Fibroblast of lung (primary cell): Measurements from ENCODE around the gene ITGA7.

ENCODE experiments used
- EZH2 ChIP-seq: IDR thresholded peaks from 2 replicates; pipeline ENCODE4 v1.5.1; 2012; ENCODE audit warnings: low read length, control low read depth, mild to moderate bottlenecking; ENCODE audit errors: missing control alignments
- TF ChIP-seq, protein P1 (sequence below), 2 donors: IDR thresholded peaks in 1 of 2; conservative IDR thresholded peaks in 1 of 2; 1 replicate in 1 of 2; 2 replicates in 1 of 2; pipeline ENCODE4 v1.5.1; 2011 to 2012; ENCODE audit warnings: low read length in 2 of 2, control low read depth in 1 of 2, inconsistent platforms in 1 of 2, low read depth in 1 of 2, mild to moderate bottlenecking in 1 of 2

DNA sequence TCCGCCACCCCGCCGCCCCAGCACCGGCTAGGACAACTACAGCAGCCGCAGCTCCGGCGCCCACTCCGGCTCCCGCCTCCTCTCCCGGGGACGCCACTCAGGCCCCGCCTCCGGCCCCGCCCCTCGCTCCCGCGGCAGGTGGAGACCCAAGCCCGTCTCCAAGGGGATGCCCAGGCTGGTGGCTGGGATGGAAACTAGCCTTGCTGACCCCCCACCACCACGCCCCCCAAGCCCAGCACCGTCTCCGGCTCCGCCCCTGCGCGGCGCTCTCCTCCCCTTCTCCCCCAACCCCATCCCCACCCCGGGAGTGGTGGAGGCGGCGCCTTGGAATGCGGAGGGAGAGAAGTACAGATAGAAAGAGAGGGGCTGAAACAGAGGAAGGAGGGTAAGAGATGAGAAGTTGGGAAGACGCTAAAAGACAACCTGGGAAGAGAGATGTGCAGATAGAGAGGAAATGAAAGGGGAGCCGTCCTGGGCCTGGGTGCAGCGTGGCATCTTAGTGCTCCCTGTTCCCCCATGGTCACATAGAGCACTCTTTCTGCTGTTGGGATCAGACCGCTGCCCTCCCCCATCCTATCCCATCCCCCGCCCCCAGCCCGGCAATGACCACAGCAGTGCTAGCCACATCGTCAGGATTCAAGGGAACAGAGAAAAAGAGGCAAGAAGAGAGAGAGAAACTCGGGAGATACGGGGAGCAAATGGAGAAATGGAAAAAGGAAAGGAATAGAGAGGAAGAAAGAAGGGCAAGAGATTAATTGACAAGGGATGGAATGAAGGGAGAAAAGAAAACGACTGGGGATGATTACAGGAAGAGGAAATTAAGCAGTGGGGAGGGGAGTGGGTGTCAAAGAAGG lies at the start of gene ITGA7:
- TF ChIP-seq, protein P1, sequence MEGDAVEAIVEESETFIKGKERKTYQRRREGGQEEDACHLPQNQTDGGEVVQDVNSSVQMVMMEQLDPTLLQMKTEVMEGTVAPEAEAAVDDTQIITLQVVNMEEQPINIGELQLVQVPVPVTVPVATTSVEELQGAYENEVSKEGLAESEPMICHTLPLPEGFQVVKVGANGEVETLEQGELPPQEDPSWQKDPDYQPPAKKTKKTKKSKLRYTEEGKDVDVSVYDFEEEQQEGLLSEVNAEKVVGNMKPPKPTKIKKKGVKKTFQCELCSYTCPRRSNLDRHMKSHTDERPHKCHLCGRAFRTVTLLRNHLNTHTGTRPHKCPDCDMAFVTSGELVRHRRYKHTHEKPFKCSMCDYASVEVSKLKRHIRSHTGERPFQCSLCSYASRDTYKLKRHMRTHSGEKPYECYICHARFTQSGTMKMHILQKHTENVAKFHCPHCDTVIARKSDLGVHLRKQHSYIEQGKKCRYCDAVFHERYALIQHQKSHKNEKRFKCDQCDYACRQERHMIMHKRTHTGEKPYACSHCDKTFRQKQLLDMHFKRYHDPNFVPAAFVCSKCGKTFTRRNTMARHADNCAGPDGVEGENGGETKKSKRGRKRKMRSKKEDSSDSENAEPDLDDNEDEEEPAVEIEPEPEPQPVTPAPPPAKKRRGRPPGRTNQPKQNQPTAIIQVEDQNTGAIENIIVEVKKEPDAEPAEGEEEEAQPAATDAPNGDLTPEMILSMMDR (conservative IDR thresholded peaks at IDR 0.05 in 1 of 2, IDR thresholded peaks at IDR 0.05 in 1 of 2; ENCODE audit: low read depth in 1 of 2, low read length in 2 of 2): no peak
- TF ChIP-seq EZH2: no peak
